NCI-H2107 treated with DMSO at 0.1 percent for 48 hours (cell line): ENCODE results near the gene BANP.
"Not testable (repeated sequence)": the region's sequence is repeated elsewhere in the genome, so short reads cannot be mapped to it uniquely, and the experiment has no call there.

Experiments
- DNase-seq: peaks from one replicate; lab custom pipeline; 2025; ENCODE audit not compliant: unreplicated experiment; lab: John Stamatoyannopoulos, UW

The BANP gene

GRCh38 chr16:88044121-88044581 lies 92.9 kb downstream of the BANP start:
- DNase-seq: not testable (repeated sequence)

- not testable (repeated sequence) for DNase-seq
Measured at GRCh38 chr16:88045361-88045760, 94.1 kb downstream of the BANP start.

GRCh38 chr16:88045820-88046303 lies 94.6 kb downstream of the BANP start:
- DNase-seq: no peak

- no peak for DNase-seq
Measured at GRCh38 chr16:88047462-88047861, 96.2 kb downstream of the BANP start.

GRCh38 chr16:88048985-88049384 lies 97.8 kb downstream of the BANP start:
- DNase-seq: no peak

- no peak for DNase-seq
Measured at GRCh38 chr16:88049561-88050545, 98.6 kb downstream of the BANP start.

- no peak for DNase-seq
Measured at GRCh38 chr16:88050952-88051660, 99.9 kb downstream of the BANP start.

GRCh38 chr16:88052661-88053060 lies 101.4 kb downstream of the BANP start:
- DNase-seq: no peak

GRCh38 chr16:88053479-88053878 lies 102.2 kb downstream of the BANP start:
- DNase-seq: not testable (repeated sequence)

- no peak for DNase-seq
Measured at GRCh38 chr16:88055356-88055755, 104.1 kb downstream of the BANP start.

GRCh38 chr16:88056212-88056611 lies 105.0 kb downstream of the BANP start:
- no peak for DNase-seq

GRCh38 chr16:88057656-88058055 lies 106.4 kb downstream of the BANP start:
- DNase-seq: no peak

GRCh38 chr16:88058136-88058535 lies 106.9 kb downstream of the BANP start:
- DNase-seq: no peak

GRCh38 chr16:88058817-88059216 lies 107.6 kb downstream of the BANP start:
- DNase-seq: no peak

- no peak for DNase-seq
Measured at GRCh38 chr16:88059701-88060386, 108.6 kb downstream of the BANP start.

- no peak for DNase-seq
Measured at GRCh38 chr16:88060524-88061219, 109.4 kb downstream of the BANP start.

- no peak for DNase-seq
Measured at GRCh38 chr16:88061346-88062110, 110.3 kb downstream of the BANP start.

GRCh38 chr16:88062341-88063210 lies 111.3 kb downstream of the BANP start:
- no peak for DNase-seq
